ENCODE results near the gene TAS2R8. TPM values are rescaled to one million over a fixed set of nuclear protein-coding genes. Genes with fewer than 3 reads are reported as not detected.

Gene TAS2R8
- polyA plus RNA-seq, 10 donors = not detected

Other genes with a start within 250 kb of the TAS2R8 start
- gene MAGOHB, start 193.7 kb downstream of the TAS2R8 start, polyA plus RNA-seq (ENCODE audit: insufficient read length in 10 of 10) = 10 to 100 TPM; 26.9 to 37.5 (median 29.4) TPM
- gene STYK1, start 133.2 kb downstream of the TAS2R8 start, polyA plus RNA-seq (ENCODE audit: insufficient read length in 10 of 10) = under 1 TPM in 3 of 10 donors, not detected in 7; 0.07 to 0.19 (median 0.14) TPM
- gene YBX3, start 84.0 kb downstream of the TAS2R8 start, polyA plus RNA-seq (ENCODE audit: insufficient read length in 10 of 10) = 1,000 to 10,000 TPM in 2 of 10 donors, 100 to 1,000 TPM in 8; 583 to 1,085 (median 921) TPM
- not detected for gene TAS2R7, start 4.7 kb downstream of the TAS2R8 start, polyA plus RNA-seq (ENCODE audit: insufficient read length in 10 of 10)
- gene TAS2R9, start 2.9 kb upstream of the TAS2R8 start, polyA plus RNA-seq (ENCODE audit: insufficient read length in 10 of 10) = not detected
- gene TAS2R10, start 19.1 kb upstream of the TAS2R8 start, polyA plus RNA-seq (ENCODE audit: insufficient read length in 10 of 10) = 1 to 10 TPM in 5 of 10 donors, under 1 TPM in 5; 0.30 to 1.5 (median 0.99) TPM
- 1 to 10 TPM; 1.1 to 9.2 (median 2.6) TPM for gene PRR4, start 42.2 kb upstream of the TAS2R8 start, polyA plus RNA-seq (ENCODE audit: insufficient read length in 10 of 10)
- gene PRH1, start 77.0 kb upstream of the TAS2R8 start, polyA plus RNA-seq (ENCODE audit: insufficient read length in 10 of 10) = 10 to 100 TPM in 3 of 10 donors, 1 to 10 TPM in 7; 5.1 to 12.9 (median 7.5) TPM
- gene TAS2R13, start 102.3 kb upstream of the TAS2R8 start, polyA plus RNA-seq (ENCODE audit: insufficient read length in 10 of 10) = under 1 TPM in 3 of 10 donors, not detected in 7; 0.11 to 0.18 (median 0.15) TPM
- under 1 TPM in 3 of 10 donors, not detected in 7; 0.35 to 0.85 (median 0.38) TPM for gene PRH2, start 122.0 kb upstream of the TAS2R8 start, polyA plus RNA-seq (ENCODE audit: insufficient read length in 10 of 10)
- gene TAS2R14, start 132.0 kb upstream of the TAS2R8 start, polyA plus RNA-seq (ENCODE audit: insufficient read length in 10 of 10) = 1 to 10 TPM; 1.6 to 5.7 (median 2.8) TPM
- under 1 TPM in 2 of 10 donors, not detected in 8; 0.28 to 0.29 TPM for gene TAS2R50, start 179.6 kb upstream of the TAS2R8 start, polyA plus RNA-seq (ENCODE audit: insufficient read length in 10 of 10)
- gene TAS2R20, start 191.0 kb upstream of the TAS2R8 start, polyA plus RNA-seq (ENCODE audit: insufficient read length in 10 of 10) = 1 to 10 TPM in 4 of 10 donors, under 1 TPM in 6; 0.49 to 3.7 (median 0.96) TPM
- gene TAS2R19, start 215.3 kb upstream of the TAS2R8 start, polyA plus RNA-seq (ENCODE audit: insufficient read length in 10 of 10) = 1 to 10 TPM in 5 of 10 donors, under 1 TPM in 5; 0.65 to 2.4 (median 1.0) TPM
- 1 to 10 TPM in 5 of 10 donors, under 1 TPM in 5; 0.65 to 2.1 (median 1.0) TPM for gene TAS2R31, start 224.1 kb upstream of the TAS2R8 start, polyA plus RNA-seq (ENCODE audit: insufficient read length in 10 of 10)

Data from muscle of back (tissue), 10 donors.